ENCODE measurements around the gene ZIC1.
A peak's percentile ranks its signal among the peaks of the same experiment; 100 is the strongest.

ZIC1 gene

GRCh38 chr3:147379651-147380050 is 29.5 kb upstream of the ZIC1 start:
- ATAC-seq (ENCODE audit: low read depth) (no peak), DNase-seq (ENCODE audit: low spot score) (no peak)
- peaks cover 99% of the 10 kb centered on the region for H3K27me3 ChIP-seq (ENCODE audit: insufficient read depth, poor library complexity, severe bottlenecking)
- H3K4me1 ChIP-seq (ENCODE audit: insufficient read depth, poor library complexity, severe bottlenecking), result no peaks in the 10 kb centered on the region
- no peaks in the 10 kb centered on the region for H3K9me3 ChIP-seq (ENCODE audit: severe bottlenecking)
- H3K36me3 ChIP-seq (ENCODE audit: low read depth), result no peaks in the 10 kb centered on the region
- H3K4me3 ChIP-seq (ENCODE audit: severe bottlenecking), result no peak overlapping the region
- TF ChIP-seq CTCF (IDR thresholded peaks at IDR 0.05; ENCODE audit: poor library complexity, severe bottlenecking), result no peak
- H3K27ac ChIP-seq (ENCODE audit: poor library complexity, severe bottlenecking), result no peak overlapping the region

- ATAC-seq (ENCODE audit: low read depth) (no peak), DNase-seq (ENCODE audit: low spot score) (no peak)
- no peak overlapping the region for H3K27ac ChIP-seq (ENCODE audit: poor library complexity, severe bottlenecking)
- H3K4me3 ChIP-seq (ENCODE audit: severe bottlenecking), result no peak overlapping the region
- H3K27me3 ChIP-seq (ENCODE audit: insufficient read depth, poor library complexity, severe bottlenecking), result peaks cover 99% of the 10 kb centered on the region
- H3K9me3 ChIP-seq (ENCODE audit: severe bottlenecking), result no peaks in the 10 kb centered on the region
- H3K36me3 ChIP-seq (ENCODE audit: low read depth), result no peaks in the 10 kb centered on the region
- no peaks in the 10 kb centered on the region for H3K4me1 ChIP-seq (ENCODE audit: insufficient read depth, poor library complexity, severe bottlenecking)
- TF ChIP-seq CTCF (IDR thresholded peaks at IDR 0.05; ENCODE audit: poor library complexity, severe bottlenecking), result no peak
Measured at GRCh38 chr3:147380387-147380951, 28.7 kb upstream of the ZIC1 start.

GRCh38 chr3:147380977-147381376 is 28.2 kb upstream of the ZIC1 start:
- Histone ChIP-seq H3K36me3 (ENCODE audit: low read depth) (no peaks in the 10 kb centered on the region), H3K4me1 (ENCODE audit: insufficient read depth, poor library complexity, severe bottlenecking) (no peaks in the 10 kb centered on the region), H3K9me3 (ENCODE audit: severe bottlenecking) (no peaks in the 10 kb centered on the region), H3K27me3 (ENCODE audit: insufficient read depth, poor library complexity, severe bottlenecking) (peaks cover 99% of the 10 kb centered on the region), H3K4me3 (ENCODE audit: severe bottlenecking) (no peak overlapping the region), H3K27ac (ENCODE audit: poor library complexity, severe bottlenecking) (no peak overlapping the region)
- no peak for TF ChIP-seq CTCF (IDR thresholded peaks at IDR 0.05; ENCODE audit: poor library complexity, severe bottlenecking)
- no peak for ATAC-seq (ENCODE audit: low read depth)
- no peak for DNase-seq (ENCODE audit: low spot score)

GRCh38 chr3:147381596-147381995 is 27.6 kb upstream of the ZIC1 start:
- H3K27me3 ChIP-seq (ENCODE audit: insufficient read depth, poor library complexity, severe bottlenecking), result peaks cover 99% of the 10 kb centered on the region
- no peaks in the 10 kb centered on the region for H3K9me3 ChIP-seq (ENCODE audit: severe bottlenecking)
- DNase-seq (ENCODE audit: low spot score) (no peak), ATAC-seq (ENCODE audit: low read depth) (no peak)
- H3K4me1 ChIP-seq (ENCODE audit: insufficient read depth, poor library complexity, severe bottlenecking), result no peaks in the 10 kb centered on the region
- H3K27ac ChIP-seq (ENCODE audit: poor library complexity, severe bottlenecking), result no peak overlapping the region
- no peak for TF ChIP-seq CTCF (IDR thresholded peaks at IDR 0.05; ENCODE audit: poor library complexity, severe bottlenecking)
- no peak overlapping the region for H3K4me3 ChIP-seq (ENCODE audit: severe bottlenecking)
- no peaks in the 10 kb centered on the region for H3K36me3 ChIP-seq (ENCODE audit: low read depth)

GRCh38 chr3:147383617-147384016 is 25.5 kb upstream of the ZIC1 start:
- H3K27ac ChIP-seq (ENCODE audit: poor library complexity, severe bottlenecking), result no peak overlapping the region

More at GRCh38 chr3:147383617-147384016, 25.5 kb upstream of the ZIC1 start:
- Histone ChIP-seq H3K4me3 (ENCODE audit: severe bottlenecking) (no peak overlapping the region), H3K27me3 (ENCODE audit: insufficient read depth, poor library complexity, severe bottlenecking) (peaks cover 99% of the 10 kb centered on the region), H3K36me3 (ENCODE audit: low read depth) (no peaks in the 10 kb centered on the region), H3K9me3 (ENCODE audit: severe bottlenecking) (no peaks in the 10 kb centered on the region), H3K4me1 (ENCODE audit: insufficient read depth, poor library complexity, severe bottlenecking) (no peaks in the 10 kb centered on the region)
- peak; percentile 9 for TF ChIP-seq CTCF (IDR thresholded peaks at IDR 0.05; ENCODE audit: poor library complexity, severe bottlenecking)
- ATAC-seq (ENCODE audit: low read depth) (no peak), DNase-seq (ENCODE audit: low spot score) (no peak)

Measured in RWPE2 (cell line).